ENCODE results near the gene NEU3.
A peak's percentile ranks its signal among the peaks of the same experiment; 100 is the strongest.

DNA sequence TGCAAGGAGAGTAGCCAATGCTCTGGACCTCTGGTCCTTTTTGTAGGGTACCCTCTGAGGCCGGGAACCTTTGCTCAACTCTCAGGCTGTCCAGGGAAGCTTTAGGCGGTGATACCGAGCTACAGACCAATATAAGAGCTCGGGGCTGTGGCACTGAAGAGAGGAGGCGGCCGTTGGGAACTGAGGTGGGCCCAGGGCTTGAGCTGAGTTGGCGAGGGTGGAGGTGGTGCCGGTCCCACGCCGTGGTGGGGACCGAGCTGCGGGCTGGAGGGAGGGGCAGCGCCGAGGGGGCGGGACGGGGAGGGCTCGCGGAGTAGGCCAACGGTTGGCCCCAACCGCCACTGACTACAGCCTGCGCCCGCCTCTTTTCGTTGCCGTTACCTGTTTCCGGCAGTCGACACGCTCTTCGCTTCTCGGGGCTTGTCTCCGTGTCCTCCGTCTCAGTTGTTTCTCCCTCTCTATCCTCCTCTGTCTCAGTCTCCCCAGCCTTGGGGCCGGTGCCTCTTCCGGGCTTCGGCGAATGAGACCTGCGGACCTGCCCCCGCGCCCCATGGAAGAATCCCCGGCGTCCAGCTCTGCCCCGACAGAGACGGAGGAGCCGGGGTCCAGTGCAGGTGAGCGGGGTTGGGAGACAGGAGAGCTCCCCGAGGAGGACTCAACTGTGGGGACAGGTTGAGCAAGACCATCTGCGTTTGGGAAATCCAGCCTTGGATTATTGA lies at the start of gene NEU3:
- peak; percentile 77 to 80 for TF ChIP-seq POLR2A (IDR thresholded peaks at IDR 0.05)
- TF ChIP-seq, protein P1, sequence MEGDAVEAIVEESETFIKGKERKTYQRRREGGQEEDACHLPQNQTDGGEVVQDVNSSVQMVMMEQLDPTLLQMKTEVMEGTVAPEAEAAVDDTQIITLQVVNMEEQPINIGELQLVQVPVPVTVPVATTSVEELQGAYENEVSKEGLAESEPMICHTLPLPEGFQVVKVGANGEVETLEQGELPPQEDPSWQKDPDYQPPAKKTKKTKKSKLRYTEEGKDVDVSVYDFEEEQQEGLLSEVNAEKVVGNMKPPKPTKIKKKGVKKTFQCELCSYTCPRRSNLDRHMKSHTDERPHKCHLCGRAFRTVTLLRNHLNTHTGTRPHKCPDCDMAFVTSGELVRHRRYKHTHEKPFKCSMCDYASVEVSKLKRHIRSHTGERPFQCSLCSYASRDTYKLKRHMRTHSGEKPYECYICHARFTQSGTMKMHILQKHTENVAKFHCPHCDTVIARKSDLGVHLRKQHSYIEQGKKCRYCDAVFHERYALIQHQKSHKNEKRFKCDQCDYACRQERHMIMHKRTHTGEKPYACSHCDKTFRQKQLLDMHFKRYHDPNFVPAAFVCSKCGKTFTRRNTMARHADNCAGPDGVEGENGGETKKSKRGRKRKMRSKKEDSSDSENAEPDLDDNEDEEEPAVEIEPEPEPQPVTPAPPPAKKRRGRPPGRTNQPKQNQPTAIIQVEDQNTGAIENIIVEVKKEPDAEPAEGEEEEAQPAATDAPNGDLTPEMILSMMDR (IDR thresholded peaks at IDR 0.05 in 4 of 5, conservative IDR thresholded peaks at IDR 0.05 in 1 of 5): no peak
